Suppressor macrophage treated with lipopolysaccharide for 4 hours (primary cell): ENCODE data around the gene HPN.

ENCODE experiments used
- DNase-seq: peaks from one replicate; pipeline ENCODE4 v3.0.0-alpha.2; 2020

The HPN gene

GRCh38 chr19:35065574-35065973 lies 24.1 kb downstream of the HPN start:
- no peak for DNase-seq

GRCh38 chr19:35066121-35066520 lies 24.6 kb downstream of the HPN start:
- DNase-seq, result no peak

GRCh38 chr19:35066691-35067563 lies 25.4 kb downstream of the HPN start:
- peak; percentile 91 for DNase-seq

- no peak for DNase-seq
These were observed 27.6 kb downstream of the HPN start for GRCh38 chr19:35068941-35069634.

GRCh38 chr19:35069696-35070095 lies 28.2 kb downstream of the HPN start:
- DNase-seq, result no peak

GRCh38 chr19:35070471-35070870 lies 28.9 kb downstream of the HPN start:
- no peak for DNase-seq

- no peak for DNase-seq
These were observed 32.0 kb downstream of the HPN start for GRCh38 chr19:35073516-35073915.

- DNase-seq, result no peak
These were observed 32.4 kb downstream of the HPN start for GRCh38 chr19:35073941-35074340.

- no peak for DNase-seq
These were observed 33.1 kb downstream of the HPN start for GRCh38 chr19:35074426-35075201.

GRCh38 chr19:35075202-35076025 lies 33.9 kb downstream of the HPN start:
- DNase-seq, result no peak

- DNase-seq, result no peak
These were observed 34.5 kb downstream of the HPN start for GRCh38 chr19:35076026-35076370.

- no peak for DNase-seq
These were observed 35.1 kb downstream of the HPN start for GRCh38 chr19:35076657-35077056.

- DNase-seq, result no peak
These were observed 36.1 kb downstream of the HPN start for GRCh38 chr19:35077411-35078223.

- DNase-seq, result no peak
These were observed 38.3 kb downstream of the HPN start for GRCh38 chr19:35079826-35080225.

GRCh38 chr19:35080613-35081170 lies 39.2 kb downstream of the HPN start:
- DNase-seq, result no peak

GRCh38 chr19:35081201-35081600 lies 39.7 kb downstream of the HPN start:
- DNase-seq, result no peak

- no peak for DNase-seq
These were observed 42.4 kb downstream of the HPN start for GRCh38 chr19:35083691-35084508.

- no peak for DNase-seq
These were observed 42.9 kb downstream of the HPN start for GRCh38 chr19:35084509-35084762.

GRCh38 chr19:35085947-35086346 lies 44.4 kb downstream of the HPN start:
- DNase-seq, result no peak

GRCh38 chr19:35086455-35086854 lies 44.9 kb downstream of the HPN start:
- DNase-seq, result no peak

- no peak for DNase-seq
These were observed 45.9 kb downstream of the HPN start for GRCh38 chr19:35087393-35087792.
